ENCODE data around the gene PAXIP1. TPM values are rescaled to one million over a fixed set of nuclear protein-coding genes. Genes with fewer than 3 reads are reported as not detected.

PAXIP1 gene
- polyA plus RNA-seq, 12 donors, result 9.6 to 21.5 (median 13.8) TPM; not detected in 1

Other genes starting within 250 kb of the PAXIP1 start
- gene HTR5A, start 67.2 kb upstream of the PAXIP1 start, polyA plus RNA-seq (ENCODE audit: insufficient read length in 12 of 12), result not detected